OCI-LY7 (cell line): Measurements from ENCODE around the gene UTP18. TPM values are rescaled to one million over a fixed set of nuclear protein-coding genes. Genes with fewer than 3 reads are reported as not detected.

Experiments used
- BruUV-seq: library from RNA; stranded (reverse); fragments of 400-500 nt; replicated peaks from 2 replicates; lab custom pipeline; 2021; lab: Mats Ljungman, UMichigan
- CTCF ChIA-PET: fragments of 300-600 bp; sonication (Branson Sonifier 250); formaldehyde crosslinking; loops from one replicate; lab custom pipeline; 2022; ENCODE audit warnings: antibody characterized with exemption; ENCODE audit not compliant: unreplicated experiment; lab: Charles Lee
- POLR2A ChIA-PET: fragments of 300-600 bp; sonication (Branson Sonifier 250); formaldehyde crosslinking; loops from one replicate; lab custom pipeline; 2022; ENCODE audit warnings: antibody characterized with exemption; lab: Charles Lee
- DNase-seq: peaks from one replicate; pipeline ENCODE4 v3.0.0-alpha.2; 2015; ENCODE audit warnings: low spot score
- H2AFZ ChIP-seq: fragments of 200-600 bp; sonication (generic), shearing (Covaris generic); 2 replicates; pipeline ENCODE4 v1.6.1; 2014; ENCODE audit warnings: mild to moderate bottlenecking, antibody characterized with exemption, low read length, moderate library complexity
- H3K27ac ChIP-seq: fragments of 200-600 bp; sonication (generic); 2 replicates; pipeline ENCODE4 v1.5.1; 2014; ENCODE audit warnings: mixed run types, low read depth, mild to moderate bottlenecking, moderate library complexity, low read length, inconsistent platforms; ENCODE audit not compliant: poor library complexity, severe bottlenecking
- H3K36me3 ChIP-seq: fragments of 200-600 bp; sonication (generic); 2 replicates; pipeline ENCODE4 v1.6.1; 2014; ENCODE audit warnings: mild to moderate bottlenecking, antibody characterized with exemption, low read length, moderate library complexity, mixed read lengths; ENCODE audit not compliant: insufficient read depth
- H3K4me1 ChIP-seq: fragments of 200-600 bp; sonication (generic); 2 replicates; pipeline ENCODE4 v1.5.1; 2014; ENCODE audit warnings: mild to moderate bottlenecking, low read length; ENCODE audit not compliant: insufficient read depth, poor library complexity, severe bottlenecking
- H3K4me2 ChIP-seq: fragments of 200-600 bp; sonication (generic); 2 replicates; pipeline ENCODE4 v1.6.1; 2014; ENCODE audit warnings: mild to moderate bottlenecking, low read length
- H3K4me3 ChIP-seq: fragments of 200-600 bp; sonication (generic); 2 replicates; pipeline ENCODE4 v1.5.1; 2014; ENCODE audit warnings: mild to moderate bottlenecking, low read depth, low read length; ENCODE audit not compliant: poor library complexity, severe bottlenecking
- H3K79me2 ChIP-seq: fragments of 200-600 bp; sonication (generic); 2 replicates; pipeline ENCODE4 v1.6.1; 2016; ENCODE audit warnings: low read depth, mild to moderate bottlenecking, low read length, moderate library complexity, mixed read lengths; ENCODE audit not compliant: insufficient read depth
- H3K9me2 ChIP-seq: fragments of 200-600 bp; sonication (generic); 2 replicates; pipeline ENCODE4 v1.6.1; 2016; ENCODE audit warnings: mild to moderate bottlenecking, low read length, mixed read lengths; ENCODE audit not compliant: insufficient read depth
- H3K9me3 ChIP-seq: fragments of 200-600 bp; sonication (generic); 2 replicates; pipeline ENCODE4 v1.6.1; 2014; ENCODE audit warnings: mild to moderate bottlenecking, mixed run types, low read length, mixed read lengths
- H4K20me1 ChIP-seq: fragments of 200-600 bp; sonication (generic); 2 replicates; pipeline ENCODE4 v1.6.1; 2014; ENCODE audit warnings: mild to moderate bottlenecking, antibody characterized with exemption, low read length, moderate library complexity, mixed read lengths; ENCODE audit not compliant: insufficient read depth
- CTCF ChIP-seq: fragments of 200-600 bp; sonication (generic); conservative IDR thresholded peaks from 2 replicates; pipeline ENCODE4 v1.5.1; 2014; ENCODE audit warnings: mild to moderate bottlenecking, antibody characterized with exemption, low read length, moderate library complexity, mixed read lengths
- EZH2phosphoT487 ChIP-seq: fragments of 200-600 bp; sonication (generic); IDR thresholded peaks from 2 replicates; pipeline ENCODE4 v1.6.1; 2018; ENCODE audit warnings: low read depth, borderline replicate concordance, mild to moderate bottlenecking, mixed run types, antibody characterized with exemption, low read length, moderate library complexity, mixed read lengths
- intact Hi-C: fragments of 100-400 bp; cut with micrococcal nuclease; formaldehyde crosslinking; loops from one replicate; pipeline ENCODE4 v1.10.0; 2022; ENCODE audit not compliant: unreplicated experiment
- total RNA-seq, 2 experiments: library from RNA; depleted of rRNA in 1 of 2; stranded (reverse); fragments of >200 nt in 1 of 2; shearing (Covaris generic) in 1 of 2; gene quantifications; 2 replicates each; pipeline ENCODE4 v1.2.3, GENCODE V29; 2014 to 2022

UTP18 gene
- total RNA-seq, 2 experiments from 2014 or later, result 58.1 to 68.3 TPM

GRCh38 chr17:51335006-51335590, 74.8 kb downstream of the UTP18 start:
- H3K4me3 ChIP-seq, result no peak overlapping the region
- H3K9me3 ChIP-seq, result no peaks in the 10 kb centered on the region
- no peaks in the 10 kb centered on the region for H4K20me1 ChIP-seq
- no peak overlapping the region for H3K4me2 ChIP-seq
- BruUV-seq, result no TSS peak
- no peaks in the 10 kb centered on the region for H3K36me3 ChIP-seq
- POLR2A ChIA-PET, result interaction anchor here (0.7 kb wide), 1 partner anchor 10 kb away, joined by 3 read pairs; no protein-coding TSS in a partner anchor
- no peak overlapping the region for H2AFZ ChIP-seq
- no peaks in the 10 kb centered on the region for H3K9me2 ChIP-seq
- intact Hi-C loops, result no loop called here
- no peak for TF ChIP-seq EZH2phosphoT487
- no peak for TF ChIP-seq CTCF
- CTCF ChIA-PET, result no interaction called here
- H3K4me1 ChIP-seq, result no peaks in the 10 kb centered on the region
- no peaks in the 10 kb centered on the region for H3K79me2 ChIP-seq
- DNase-seq, result no peak
- no peak overlapping the region for H3K27ac ChIP-seq

GRCh38 chr17:51335883-51336822, 75.8 kb downstream of the UTP18 start:
- TF ChIP-seq CTCF (no peak), EZH2phosphoT487 (no peak)
- Histone ChIP-seq H3K4me2 (no peak overlapping the region), H3K27ac (no peak overlapping the region), H2AFZ (no peak overlapping the region), H4K20me1 (no peaks in the 10 kb centered on the region), H3K9me2 (no peaks in the 10 kb centered on the region), H3K4me1 (no peaks in the 10 kb centered on the region), H3K4me3 (no peak overlapping the region), H3K79me2 (no peaks in the 10 kb centered on the region), H3K36me3 (no peaks in the 10 kb centered on the region), H3K9me3 (no peaks in the 10 kb centered on the region)
- POLR2A ChIA-PET, result interaction anchor here (0.7 kb wide), 1 partner anchor 9 kb away, joined by 3 read pairs; no protein-coding TSS in a partner anchor
- CTCF ChIA-PET, result no interaction called here
- BruUV-seq, result no TSS peak
- no peak for DNase-seq
- intact Hi-C loops, result no loop called here
